A673 (cell line): ENCODE data around the gene BMPR1B.

Experiments used
- EZH2 ChIP-seq: fragments of 200-600 bp; sonication (generic); IDR thresholded peaks from 2 replicates; pipeline ENCODE4 v1.6.1; 2017; ENCODE audit warnings: borderline replicate concordance, low read depth, mild to moderate bottlenecking, mixed read lengths, antibody characterized with exemption, low read length; ENCODE audit not compliant: poor library complexity, severe bottlenecking
- TF ChIP-seq, protein P1 (sequence below): fragments of 300-800, 200-600 bp; sonication (generic); conservative IDR thresholded peaks from 2 replicates; pipeline ENCODE4 v1.5.1; 2017; ENCODE audit warnings: low read depth, mild to moderate bottlenecking, antibody characterized with exemption, low read length, moderate library complexity, mixed read lengths

DNA sequence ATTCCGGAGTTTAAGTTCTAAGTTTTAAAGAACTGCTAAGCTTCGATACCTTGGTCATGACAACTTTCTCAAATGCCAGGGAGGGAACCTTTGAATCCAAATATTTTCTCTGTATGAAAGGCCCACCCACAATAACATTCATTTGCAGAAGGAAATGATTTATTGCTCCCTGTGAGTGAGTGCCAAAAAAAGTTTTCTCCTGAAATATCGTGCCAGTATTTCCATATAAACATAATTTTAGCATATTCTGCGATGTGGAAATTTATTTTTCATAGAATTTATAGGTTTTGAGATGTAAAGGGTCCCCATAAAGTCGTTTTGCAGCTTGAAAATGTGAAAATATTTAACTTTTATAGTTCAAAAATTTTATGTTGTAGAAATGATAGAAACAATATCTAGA, 53.9 kb downstream of the BMPR1B start:
- TF ChIP-seq, protein P1, sequence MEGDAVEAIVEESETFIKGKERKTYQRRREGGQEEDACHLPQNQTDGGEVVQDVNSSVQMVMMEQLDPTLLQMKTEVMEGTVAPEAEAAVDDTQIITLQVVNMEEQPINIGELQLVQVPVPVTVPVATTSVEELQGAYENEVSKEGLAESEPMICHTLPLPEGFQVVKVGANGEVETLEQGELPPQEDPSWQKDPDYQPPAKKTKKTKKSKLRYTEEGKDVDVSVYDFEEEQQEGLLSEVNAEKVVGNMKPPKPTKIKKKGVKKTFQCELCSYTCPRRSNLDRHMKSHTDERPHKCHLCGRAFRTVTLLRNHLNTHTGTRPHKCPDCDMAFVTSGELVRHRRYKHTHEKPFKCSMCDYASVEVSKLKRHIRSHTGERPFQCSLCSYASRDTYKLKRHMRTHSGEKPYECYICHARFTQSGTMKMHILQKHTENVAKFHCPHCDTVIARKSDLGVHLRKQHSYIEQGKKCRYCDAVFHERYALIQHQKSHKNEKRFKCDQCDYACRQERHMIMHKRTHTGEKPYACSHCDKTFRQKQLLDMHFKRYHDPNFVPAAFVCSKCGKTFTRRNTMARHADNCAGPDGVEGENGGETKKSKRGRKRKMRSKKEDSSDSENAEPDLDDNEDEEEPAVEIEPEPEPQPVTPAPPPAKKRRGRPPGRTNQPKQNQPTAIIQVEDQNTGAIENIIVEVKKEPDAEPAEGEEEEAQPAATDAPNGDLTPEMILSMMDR = no peak
- no peak for TF ChIP-seq EZH2
